Common myeloid progenitor, CD34-positive (primary cell): ENCODE data around the gene ELP5.
A peak's percentile ranks its signal among the peaks of the same experiment; 100 is the strongest.

Source experiments
- CTCF ChIA-PET: fragments of 350-600 bp; sonication (Branson Sonifier 250); formaldehyde crosslinking; loops from one replicate; lab custom pipeline; 2021; ENCODE audit warnings: antibody characterized with exemption; lab: Charles Lee
- POLR2A ChIA-PET: fragments of 350-600 bp; sonication (Branson Sonifier 250); formaldehyde crosslinking; loops from one replicate; lab custom pipeline; 2021; ENCODE audit warnings: antibody characterized with exemption; lab: Charles Lee
- DNase-seq, 3 donors: peaks; one replicate each; pipeline versions ENCODE4 v3.0.0 to v3.0.0-alpha.2; 2013
- H3K27ac ChIP-seq, 2 experiments: 1 replicate in 1 of 2; 2 replicates in 1 of 2; pipeline ENCODE4 v1.7.0; 2013; ENCODE audit warnings: inconsistent platforms in 2 of 2, low read length in 2 of 2, mild to moderate bottlenecking in 2 of 2, low read depth in 1 of 2, moderate library complexity in 1 of 2; ENCODE audit not compliant: severe bottlenecking in 2 of 2, insufficient read depth in 1 of 2, poor library complexity in 1 of 2
- H3K27me3 ChIP-seq, 5 experiments: replicated peaks in 2 of 5; 1 replicate in 3 of 5; 2 replicates in 2 of 5; pipeline versions ENCODE4 v1.6.1 to v1.7.0; 2013; ENCODE audit warnings: low read length in 4 of 5, mild to moderate bottlenecking in 2 of 5, moderate library complexity in 2 of 5, inconsistent platforms in 1 of 5; ENCODE audit not compliant: insufficient read depth in 5 of 5, control insufficient read depth in 4 of 5
- H3K36me3 ChIP-seq, 4 experiments: 1 replicate in 2 of 4; 2 replicates in 2 of 4; pipeline versions ENCODE4 v1.6.1 to v1.7.0; 2013; ENCODE audit warnings: low read length in 3 of 4, control low read depth in 1 of 4, mild to moderate bottlenecking in 1 of 4; ENCODE audit not compliant: control insufficient read depth in 4 of 4, insufficient read depth in 4 of 4
- H3K4me1 ChIP-seq, 4 experiments: 1 replicate in 3 of 4; 2 replicates in 1 of 4; pipeline versions ENCODE4 v1.6.1 to v1.7.1; 2013; ENCODE audit warnings: low read length in 3 of 4, mild to moderate bottlenecking in 3 of 4, control low read depth in 1 of 4, inconsistent platforms in 1 of 4, moderate library complexity in 1 of 4; ENCODE audit not compliant: control insufficient read depth in 4 of 4, insufficient read depth in 4 of 4; ENCODE audit errors: control extremely low read depth in 1 of 4
- H3K4me3 ChIP-seq, 7 experiments: 1 replicate in 4 of 7; 2 replicates in 3 of 7; pipeline versions ENCODE4 v1.5.1 to v1.7.0; 2013; ENCODE audit warnings: mild to moderate bottlenecking in 7 of 7, low read length in 6 of 7, moderate library complexity in 6 of 7, inconsistent platforms in 2 of 7, low read depth in 2 of 7, control low read depth in 1 of 7; ENCODE audit not compliant: insufficient read depth in 4 of 7, control insufficient read depth in 1 of 7; ENCODE audit errors: extremely low read depth in 1 of 7
- H3K9me3 ChIP-seq, 5 experiments: 1 replicate in 4 of 5; 2 replicates in 1 of 5; pipeline versions ENCODE4 v1.6.1 to v1.7.1; 2013; ENCODE audit warnings: low read length in 4 of 5, mild to moderate bottlenecking in 2 of 5, inconsistent platforms in 1 of 5, low read depth in 1 of 5, moderate library complexity in 1 of 5; ENCODE audit not compliant: control insufficient read depth in 4 of 5, insufficient read depth in 2 of 5; ENCODE audit errors: control extremely low read depth in 1 of 5
- WGBS: methylation state at CpG from one replicate; pipeline ENCODE4 v1.1.5; 2013; ENCODE audit not compliant: insufficient coverage; 5-methylcytosine and 5-hydroxymethylcytosine counted together

ELP5 gene

GRCh38 chr17:7260651-7261378 lies 8.8 kb downstream of the ELP5 start:
- peak in 2 of 3 donors; percentile 40 to 52 for DNase-seq
- H3K4me3 ChIP-seq, result peak overlapping the region in 6 of 7 experiments; percentile 6 to 69 (median 54)
- H3K9me3 ChIP-seq, result no peaks in the 10 kb centered on the region
- 6% methylated on average over 49 of the region's 54 CpGs for WGBS
- ChIA-PET POLR2A (no interaction called here), CTCF (interaction anchor here (1.0 to 1.4 kb wide), 2 partner anchors 40 to 82 kb away, joined by 3 to 5 read pairs; no protein-coding TSS in a partner anchor)
- H3K36me3 ChIP-seq, result peaks cover 0 to 35% (median 24%) of the 10 kb centered on the region in 4 experiments
- H3K27me3 ChIP-seq, result peaks cover 0 to 42% (median 21%) of the 10 kb centered on the region in 5 experiments
- peaks cover 0 to 37% (median 30%) of the 10 kb centered on the region in 4 experiments for H3K4me1 ChIP-seq
- H3K27ac ChIP-seq, result no peak overlapping the region

- 9% methylated on average over 41 of the region's 71 CpGs for WGBS
- Histone ChIP-seq H3K36me3 (peaks cover 0 to 27% (median 20%) of the 10 kb centered on the region in 4 experiments), H3K4me3 (peak overlapping the region in 5 of 7 experiments; percentile 33 to 69 (median 62)), H3K27me3 (peaks cover 0 to 45% (median 21%) of the 10 kb centered on the region in 5 experiments), H3K27ac (no peak overlapping the region), H3K4me1 (peaks cover 0 to 37% (median 30%) of the 10 kb centered on the region in 4 experiments), H3K9me3 (no peaks in the 10 kb centered on the region)
- ChIA-PET POLR2A (no interaction called here), CTCF (no interaction called here)
- DNase-seq, result peak in 2 of 3 donors; percentile 44 to 58
These were observed 9.6 kb downstream of the ELP5 start for GRCh38 chr17:7261379-7262191.

- WGBS, result 12% methylated on average over 59 of the region's 64 CpGs
- H3K4me3 ChIP-seq, result peak within 1 kb of the TSS in 5 of 7 experiments; percentile 33 to 69 (median 62)
- peaks cover 0 to 21% (median 15%) of the 10 kb centered on the region in 4 experiments for H3K36me3 ChIP-seq
- peaks cover 0 to 37% (median 30%) of the 10 kb centered on the region in 4 experiments for H3K4me1 ChIP-seq
- H3K9me3 ChIP-seq, result no peaks in the 10 kb centered on the region
- ChIA-PET POLR2A (no interaction called here), CTCF (no interaction called here)
- no peak for DNase-seq
- peaks cover 0 to 45% (median 21%) of the 10 kb centered on the region in 5 experiments for H3K27me3 ChIP-seq
- H3K27ac ChIP-seq, result no peak within 1 kb of the TSS
These were observed 10.3 kb downstream of the ELP5 start, which contains the start of gene CLDN7 for GRCh38 chr17:7262192-7262934. CLDN7 (minus strand) TSS chr17:7262478; CDS start chr17:7262043, 435 bp downstream.

- H3K36me3 ChIP-seq, result peaks cover 0 to 17% (median 14%) of the 10 kb centered on the region in 4 experiments
- peak in 1 of 3 donors; percentile 21 for DNase-seq
- no peak overlapping the region for H3K27ac ChIP-seq
- peak overlapping the region in 3 of 7 experiments; percentile 43 to 54 (median 46) for H3K4me3 ChIP-seq
- ChIA-PET CTCF (interaction anchor here (0.6 to 0.8 kb wide), 3 partner anchors 14 to 224 kb away, joined by 3 read pairs; no protein-coding TSS in a partner anchor), POLR2A (no interaction called here)
- no peaks in the 10 kb centered on the region for H3K9me3 ChIP-seq
- WGBS, result 0% methylated on average over 18 of the region's 26 CpGs
- H3K4me1 ChIP-seq, result peaks cover 0 to 37% (median 30%) of the 10 kb centered on the region in 4 experiments
- H3K27me3 ChIP-seq, result peaks cover 0 to 45% (median 21%) of the 10 kb centered on the region in 5 experiments
These were observed 11.2 kb downstream of the ELP5 start for GRCh38 chr17:7262935-7263800.

GRCh38 chr17:7263801-7264078 lies 11.7 kb downstream of the ELP5 start:
- H3K27me3 ChIP-seq, result peaks cover 0 to 45% (median 21%) of the 10 kb centered on the region in 5 experiments
- H3K4me3 ChIP-seq, result peak overlapping the region in 1 of 7 experiments; percentile 54
- ChIA-PET CTCF (interaction anchor here (0.6 to 0.8 kb wide), 3 partner anchors 15 to 225 kb away, joined by 3 read pairs; no protein-coding TSS in a partner anchor), POLR2A (no interaction called here)
- no peak for DNase-seq
- H3K36me3 ChIP-seq, result peaks cover 0 to 12% (median 11%) of the 10 kb centered on the region in 4 experiments
- WGBS, result 23% methylated on average over 2 of the region's 4 CpGs
- no peak overlapping the region for H3K27ac ChIP-seq
- peaks cover 0 to 37% (median 30%) of the 10 kb centered on the region in 4 experiments for H3K4me1 ChIP-seq
- no peaks in the 10 kb centered on the region for H3K9me3 ChIP-seq

- WGBS, result no CpG with 5 or more reads among the region's 1 CpG
- DNase-seq, result no peak
These were observed 14.8 kb downstream of the ELP5 start for GRCh38 chr17:7266784-7267183.

More at GRCh38 chr17:7266784-7267183, 14.8 kb downstream of the ELP5 start:
- H3K4me3 ChIP-seq, result no peak overlapping the region
- peaks cover 0 to 20% (median 18%) of the 10 kb centered on the region in 4 experiments for H3K4me1 ChIP-seq
- H3K36me3 ChIP-seq, result no peaks in the 10 kb centered on the region
- ChIA-PET POLR2A (no interaction called here), CTCF (interaction anchor here (0.8 to 2.1 kb wide), 5 partner anchors 8 to 63 kb away, joined by 3 to 8 read pairs (median 3); no protein-coding TSS in a partner anchor)
- peaks cover 0 to 35% (median 16%) of the 10 kb centered on the region in 5 experiments for H3K27me3 ChIP-seq
- no peak overlapping the region for H3K27ac ChIP-seq
- H3K9me3 ChIP-seq, result no peaks in the 10 kb centered on the region
